Panc1 (cell line): Measurements from ENCODE around the gene ZNF214.

Experiments used
- POLR2AphosphoS5 ChIP-seq: IDR thresholded peaks from 2 replicates; pipeline ENCODE4 v1.6.1; 2012; ENCODE audit warnings: mild to moderate bottlenecking, low read depth, low read length, moderate library complexity
- SIN3A ChIP-seq: IDR thresholded peaks from 2 replicates; pipeline ENCODE4 v1.6.1; 2012; ENCODE audit warnings: low read depth, mild to moderate bottlenecking, low read length, moderate library complexity, borderline replicate concordance; ENCODE audit not compliant: insufficient read depth
- TF ChIP-seq, protein P1 (sequence below), 2 experiments: IDR thresholded peaks; 2 replicates each; pipeline ENCODE4 v1.6.1; 2011 to 2012; ENCODE audit warnings: low read depth in 2 of 2, control low read depth in 1 of 2, low read length in 1 of 2, mild to moderate bottlenecking in 1 of 2, moderate library complexity in 1 of 2; ENCODE audit not compliant: insufficient read depth in 1 of 2
- TF ChIP-seq, protein P2 (sequence below): fragments of 450-650 bp; IDR thresholded peaks from 2 replicates; pipeline ENCODE4 v1.5.1; 2017; ENCODE audit warnings: mild to moderate bottlenecking

DNA sequence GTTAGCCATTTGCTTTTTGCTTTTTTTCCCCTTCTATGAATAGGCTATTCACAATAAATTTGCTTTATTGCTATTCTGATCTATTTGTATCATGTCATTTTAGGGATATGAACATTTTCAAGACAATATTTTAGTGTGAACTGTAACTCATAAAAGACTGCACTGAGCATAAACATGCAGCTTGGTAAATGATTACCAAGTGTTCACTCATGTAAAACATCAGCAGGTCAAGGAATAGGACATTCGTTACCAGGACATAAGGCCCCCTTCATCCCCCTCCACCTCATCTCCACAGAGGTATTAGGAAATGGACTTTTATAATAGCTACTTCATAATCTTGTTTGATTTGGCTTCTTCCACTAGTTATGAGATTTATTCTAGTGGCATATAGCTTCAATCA is 12.5 kb upstream of the ZNF214 start:
- TF ChIP-seq, protein P1, sequence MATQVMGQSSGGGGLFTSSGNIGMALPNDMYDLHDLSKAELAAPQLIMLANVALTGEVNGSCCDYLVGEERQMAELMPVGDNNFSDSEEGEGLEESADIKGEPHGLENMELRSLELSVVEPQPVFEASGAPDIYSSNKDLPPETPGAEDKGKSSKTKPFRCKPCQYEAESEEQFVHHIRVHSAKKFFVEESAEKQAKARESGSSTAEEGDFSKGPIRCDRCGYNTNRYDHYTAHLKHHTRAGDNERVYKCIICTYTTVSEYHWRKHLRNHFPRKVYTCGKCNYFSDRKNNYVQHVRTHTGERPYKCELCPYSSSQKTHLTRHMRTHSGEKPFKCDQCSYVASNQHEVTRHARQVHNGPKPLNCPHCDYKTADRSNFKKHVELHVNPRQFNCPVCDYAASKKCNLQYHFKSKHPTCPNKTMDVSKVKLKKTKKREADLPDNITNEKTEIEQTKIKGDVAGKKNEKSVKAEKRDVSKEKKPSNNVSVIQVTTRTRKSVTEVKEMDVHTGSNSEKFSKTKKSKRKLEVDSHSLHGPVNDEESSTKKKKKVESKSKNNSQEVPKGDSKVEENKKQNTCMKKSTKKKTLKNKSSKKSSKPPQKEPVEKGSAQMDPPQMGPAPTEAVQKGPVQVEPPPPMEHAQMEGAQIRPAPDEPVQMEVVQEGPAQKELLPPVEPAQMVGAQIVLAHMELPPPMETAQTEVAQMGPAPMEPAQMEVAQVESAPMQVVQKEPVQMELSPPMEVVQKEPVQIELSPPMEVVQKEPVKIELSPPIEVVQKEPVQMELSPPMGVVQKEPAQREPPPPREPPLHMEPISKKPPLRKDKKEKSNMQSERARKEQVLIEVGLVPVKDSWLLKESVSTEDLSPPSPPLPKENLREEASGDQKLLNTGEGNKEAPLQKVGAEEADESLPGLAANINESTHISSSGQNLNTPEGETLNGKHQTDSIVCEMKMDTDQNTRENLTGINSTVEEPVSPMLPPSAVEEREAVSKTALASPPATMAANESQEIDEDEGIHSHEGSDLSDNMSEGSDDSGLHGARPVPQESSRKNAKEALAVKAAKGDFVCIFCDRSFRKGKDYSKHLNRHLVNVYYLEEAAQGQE (IDR thresholded peaks at IDR 0.05; ENCODE audit: insufficient read depth in 1 of 2, low read depth in 2 of 2, low read length in 1 of 2): no peak
- TF ChIP-seq, protein P2, sequence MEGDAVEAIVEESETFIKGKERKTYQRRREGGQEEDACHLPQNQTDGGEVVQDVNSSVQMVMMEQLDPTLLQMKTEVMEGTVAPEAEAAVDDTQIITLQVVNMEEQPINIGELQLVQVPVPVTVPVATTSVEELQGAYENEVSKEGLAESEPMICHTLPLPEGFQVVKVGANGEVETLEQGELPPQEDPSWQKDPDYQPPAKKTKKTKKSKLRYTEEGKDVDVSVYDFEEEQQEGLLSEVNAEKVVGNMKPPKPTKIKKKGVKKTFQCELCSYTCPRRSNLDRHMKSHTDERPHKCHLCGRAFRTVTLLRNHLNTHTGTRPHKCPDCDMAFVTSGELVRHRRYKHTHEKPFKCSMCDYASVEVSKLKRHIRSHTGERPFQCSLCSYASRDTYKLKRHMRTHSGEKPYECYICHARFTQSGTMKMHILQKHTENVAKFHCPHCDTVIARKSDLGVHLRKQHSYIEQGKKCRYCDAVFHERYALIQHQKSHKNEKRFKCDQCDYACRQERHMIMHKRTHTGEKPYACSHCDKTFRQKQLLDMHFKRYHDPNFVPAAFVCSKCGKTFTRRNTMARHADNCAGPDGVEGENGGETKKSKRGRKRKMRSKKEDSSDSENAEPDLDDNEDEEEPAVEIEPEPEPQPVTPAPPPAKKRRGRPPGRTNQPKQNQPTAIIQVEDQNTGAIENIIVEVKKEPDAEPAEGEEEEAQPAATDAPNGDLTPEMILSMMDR: no peak
- no peak for TF ChIP-seq POLR2AphosphoS5
- no peak for TF ChIP-seq SIN3A
